Osteoblast (primary cell): Measurements from ENCODE around the gene MYOG. TPM values are rescaled to one million over a fixed set of nuclear protein-coding genes. Genes with fewer than 3 reads are reported as not detected.

Source experiments
- DNase-seq: peaks from one replicate; pipeline ENCODE4 v3.0.0; 2011; ENCODE audit warnings: low spot score, mixed read lengths; ENCODE audit not compliant: insufficient read length; ENCODE audit errors: missing footprints
- H2AFZ ChIP-seq: 2 replicates; pipeline ENCODE4 v1.6.0; 2011; ENCODE audit warnings: mild to moderate bottlenecking, low read length
- H3K27ac ChIP-seq: 2 replicates; pipeline ENCODE4 v1.5.1; 2011; ENCODE audit warnings: mild to moderate bottlenecking, low read depth, low read length, moderate library complexity
- H3K27me3 ChIP-seq: 2 replicates; pipeline ENCODE4 v1.6.0; 2012; ENCODE audit warnings: mild to moderate bottlenecking, control low read depth, inconsistent platforms, low read length, moderate library complexity; ENCODE audit not compliant: insufficient read depth
- H3K36me3 ChIP-seq: 2 replicates; pipeline ENCODE4 v1.5.1; 2011; ENCODE audit warnings: mild to moderate bottlenecking, low read length, control low read depth, moderate library complexity; ENCODE audit not compliant: insufficient read depth
- H3K4me1 ChIP-seq: 2 replicates; pipeline ENCODE4 v1.5.1; 2011; ENCODE audit warnings: mild to moderate bottlenecking, low read length, control low read depth, moderate library complexity; ENCODE audit not compliant: insufficient read depth
- H3K4me2 ChIP-seq: 2 replicates; pipeline ENCODE4 v1.6.0; 2011; ENCODE audit warnings: mild to moderate bottlenecking, low read length; ENCODE audit not compliant: insufficient read depth
- H3K4me3 ChIP-seq: fragments of 200-600 bp; sonication (generic); 3 replicates; pipeline ENCODE4 v1.5.1; 2012; ENCODE audit warnings: mild to moderate bottlenecking, low read length, inconsistent platforms; ENCODE audit not compliant: insufficient read depth
- H3K79me2 ChIP-seq: 2 replicates; pipeline ENCODE4 v1.6.0; 2012; ENCODE audit warnings: mild to moderate bottlenecking, low read length, control low read depth, inconsistent platforms; ENCODE audit not compliant: insufficient read depth
- H3K9me3 ChIP-seq: 2 replicates; pipeline ENCODE4 v1.5.1; 2011; ENCODE audit warnings: low read depth, low read length, control low read depth
- H4K20me1 ChIP-seq: 2 replicates; pipeline ENCODE4 v1.6.0; 2012; ENCODE audit warnings: mild to moderate bottlenecking, low read length, control low read depth; ENCODE audit not compliant: insufficient read depth
- total RNA-seq: library from RNA; depleted of rRNA; stranded (reverse); fragments of >200 nt; gene quantifications from 2 replicates; pipeline ENCODE4 v1.2.3, GENCODE V29; 2012
- TF ChIP-seq, protein P1 (sequence below): IDR thresholded peaks from 2 replicates; pipeline ENCODE4 v1.5.1; 2011; ENCODE audit warnings: mild to moderate bottlenecking, low read depth, low read length, moderate library complexity; ENCODE audit errors: extremely low read depth

Gene MYOG
- total RNA-seq, 1 donor, result not detected

GRCh38 chr1:203043830-203044545, 41.8 kb downstream of the MYOG start:
- no peaks in the 10 kb centered on the region for H3K36me3 ChIP-seq
- no peaks in the 10 kb centered on the region for H3K79me2 ChIP-seq
- H4K20me1 ChIP-seq, result no peaks in the 10 kb centered on the region
- H3K4me3 ChIP-seq, result no peak overlapping the region
- DNase-seq, result peak; percentile 27
- no peaks in the 10 kb centered on the region for H3K27me3 ChIP-seq
- TF ChIP-seq, protein P1, sequence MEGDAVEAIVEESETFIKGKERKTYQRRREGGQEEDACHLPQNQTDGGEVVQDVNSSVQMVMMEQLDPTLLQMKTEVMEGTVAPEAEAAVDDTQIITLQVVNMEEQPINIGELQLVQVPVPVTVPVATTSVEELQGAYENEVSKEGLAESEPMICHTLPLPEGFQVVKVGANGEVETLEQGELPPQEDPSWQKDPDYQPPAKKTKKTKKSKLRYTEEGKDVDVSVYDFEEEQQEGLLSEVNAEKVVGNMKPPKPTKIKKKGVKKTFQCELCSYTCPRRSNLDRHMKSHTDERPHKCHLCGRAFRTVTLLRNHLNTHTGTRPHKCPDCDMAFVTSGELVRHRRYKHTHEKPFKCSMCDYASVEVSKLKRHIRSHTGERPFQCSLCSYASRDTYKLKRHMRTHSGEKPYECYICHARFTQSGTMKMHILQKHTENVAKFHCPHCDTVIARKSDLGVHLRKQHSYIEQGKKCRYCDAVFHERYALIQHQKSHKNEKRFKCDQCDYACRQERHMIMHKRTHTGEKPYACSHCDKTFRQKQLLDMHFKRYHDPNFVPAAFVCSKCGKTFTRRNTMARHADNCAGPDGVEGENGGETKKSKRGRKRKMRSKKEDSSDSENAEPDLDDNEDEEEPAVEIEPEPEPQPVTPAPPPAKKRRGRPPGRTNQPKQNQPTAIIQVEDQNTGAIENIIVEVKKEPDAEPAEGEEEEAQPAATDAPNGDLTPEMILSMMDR, result no peak
- no peaks in the 10 kb centered on the region for H3K9me3 ChIP-seq
- peaks cover 16% of the 10 kb centered on the region for H3K4me1 ChIP-seq
- H3K4me2 ChIP-seq, result no peak overlapping the region
- no peak overlapping the region for H3K27ac ChIP-seq
- H2AFZ ChIP-seq, result no peak overlapping the region

DNA sequence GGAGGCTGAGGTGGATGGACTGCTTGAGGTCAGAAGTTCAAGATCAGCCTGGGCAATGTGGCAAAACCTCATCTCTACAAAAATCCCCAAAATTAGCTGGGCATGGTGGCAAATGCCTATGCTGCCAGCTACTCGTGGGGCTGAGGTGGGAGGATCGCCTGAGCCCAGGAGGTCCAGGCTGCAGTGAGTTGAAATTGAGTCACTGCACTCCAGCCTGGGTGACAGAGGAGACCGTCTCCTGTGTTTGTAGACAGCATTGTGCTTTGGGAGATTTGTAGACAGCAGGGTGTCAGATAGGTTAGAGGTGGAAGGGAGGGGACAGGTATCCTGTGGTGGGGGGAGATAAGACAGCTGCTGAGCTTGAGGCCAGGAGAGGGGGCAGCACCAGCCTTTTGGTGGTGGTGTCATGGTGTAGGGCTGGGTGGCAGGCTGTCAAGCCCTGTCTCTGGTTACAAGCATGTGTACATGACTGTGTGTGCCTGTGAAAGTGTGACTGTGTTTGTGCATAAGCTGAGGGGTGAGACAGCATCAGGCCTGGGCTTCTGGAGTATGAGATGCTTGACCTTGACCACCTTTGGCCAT, 44.4 kb downstream of the MYOG start:
- Histone ChIP-seq H3K9me3 (no peaks in the 10 kb centered on the region), H4K20me1 (no peaks in the 10 kb centered on the region), H3K27me3 (no peaks in the 10 kb centered on the region), H3K79me2 (no peaks in the 10 kb centered on the region), H3K36me3 (no peaks in the 10 kb centered on the region), H3K4me1 (peaks cover 19% of the 10 kb centered on the region), H3K4me2 (no peak overlapping the region), H2AFZ (no peak overlapping the region), H3K4me3 (no peak overlapping the region), H3K27ac (no peak overlapping the region)
- DNase-seq, result peak; percentile 53
- TF ChIP-seq, protein P1, result no peak

- Histone ChIP-seq H3K9me3 (no peaks in the 10 kb centered on the region), H3K27me3 (no peaks in the 10 kb centered on the region), H4K20me1 (no peaks in the 10 kb centered on the region), H3K27ac (no peak overlapping the region), H3K4me3 (no peak overlapping the region), H3K4me1 (peaks cover 17% of the 10 kb centered on the region), H2AFZ (no peak overlapping the region), H3K36me3 (no peaks in the 10 kb centered on the region), H3K79me2 (no peaks in the 10 kb centered on the region), H3K4me2 (no peak overlapping the region)
- peak; percentile 42 for DNase-seq
- TF ChIP-seq, protein P1, result no peak
These were observed 45.1 kb downstream of the MYOG start for GRCh38 chr1:203040513-203041275.
